H4 (cell line): Measurements from ENCODE around the gene NEO1. TPM values are rescaled to one million over a fixed set of nuclear protein-coding genes. Genes with fewer than 3 reads are reported as not detected.

ENCODE experiments used
- DNase-seq: peaks from one replicate; pipeline ENCODE4 v3.0.0-alpha.2; 2015; ENCODE audit warnings: low spot score
- total RNA-seq: library from RNA; depleted of rRNA; stranded (reverse); fragments of >200 nt; shearing (Covaris generic); gene quantifications from 2 replicates; pipeline ENCODE4 v1.2.3, GENCODE V29; 2014

NEO1 gene
- total RNA-seq, 1 experiment from 2014 or later, result 47.7 TPM

DNA sequence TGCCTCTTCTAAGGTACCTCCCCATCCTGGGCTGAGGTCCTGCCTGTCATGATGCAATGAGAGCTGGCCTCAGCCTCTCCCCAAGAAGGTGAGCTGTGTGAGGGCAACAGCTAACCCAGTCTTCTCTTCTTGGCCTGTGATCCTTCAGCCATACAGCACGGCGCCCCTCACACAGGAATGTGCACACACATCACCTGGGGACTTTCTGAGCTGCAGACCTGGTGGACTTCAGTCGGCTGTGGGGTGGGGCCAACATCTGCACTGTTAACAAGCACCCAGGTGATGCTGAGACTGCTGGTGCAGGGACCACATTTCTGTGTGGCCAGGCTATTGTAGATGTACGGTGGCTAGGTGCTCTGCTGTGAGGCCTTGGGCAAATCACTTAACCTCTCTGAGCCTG lies 302.0 kb downstream of the NEO1 start:
- no peak for DNase-seq
